Measurements from ENCODE around the gene CFAP77.

The CFAP77 gene

DNA sequence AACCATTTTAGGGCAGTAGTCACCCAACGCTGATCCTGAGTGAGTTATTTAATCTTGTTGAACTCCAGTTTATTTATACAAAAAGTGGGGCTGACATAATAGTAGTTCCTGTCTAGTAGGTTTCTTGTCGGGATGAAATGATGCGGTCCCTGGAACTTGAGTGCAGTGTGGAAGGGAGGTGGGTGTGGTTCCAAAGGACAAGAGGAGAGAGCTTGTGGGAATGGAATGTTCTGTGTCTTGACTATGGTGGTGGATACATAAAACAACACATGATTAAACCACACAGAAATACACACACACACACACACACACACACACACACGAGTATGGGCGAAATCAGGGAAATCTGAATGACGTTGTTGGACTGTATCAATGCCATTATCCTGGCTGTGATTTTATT, 106.3 kb downstream of the CFAP77 start:
- no peak for ATAC-seq
- TF ChIP-seq ZNF70 (CRISPR knock-in tag; IDR thresholded peaks at IDR 0.05) = no peak
- TF ChIP-seq PPARA (CRISPR knock-in tag; IDR thresholded peaks at IDR 0.05; ENCODE audit: borderline replicate concordance) = no peak
- TF ChIP-seq ZFP30 (CRISPR knock-in tag; IDR thresholded peaks at IDR 0.05) = no peak
- TF ChIP-seq ZNF565 (CRISPR knock-in tag; conservative IDR thresholded peaks at IDR 0.05; ENCODE audit: low read depth) = no peak
- no peak for TF ChIP-seq ESRRG (CRISPR knock-in tag; IDR thresholded peaks at IDR 0.05)
- TF ChIP-seq ISL1 (CRISPR knock-in tag; IDR thresholded peaks at IDR 0.05) = no peak
- TF ChIP-seq, protein P1, sequence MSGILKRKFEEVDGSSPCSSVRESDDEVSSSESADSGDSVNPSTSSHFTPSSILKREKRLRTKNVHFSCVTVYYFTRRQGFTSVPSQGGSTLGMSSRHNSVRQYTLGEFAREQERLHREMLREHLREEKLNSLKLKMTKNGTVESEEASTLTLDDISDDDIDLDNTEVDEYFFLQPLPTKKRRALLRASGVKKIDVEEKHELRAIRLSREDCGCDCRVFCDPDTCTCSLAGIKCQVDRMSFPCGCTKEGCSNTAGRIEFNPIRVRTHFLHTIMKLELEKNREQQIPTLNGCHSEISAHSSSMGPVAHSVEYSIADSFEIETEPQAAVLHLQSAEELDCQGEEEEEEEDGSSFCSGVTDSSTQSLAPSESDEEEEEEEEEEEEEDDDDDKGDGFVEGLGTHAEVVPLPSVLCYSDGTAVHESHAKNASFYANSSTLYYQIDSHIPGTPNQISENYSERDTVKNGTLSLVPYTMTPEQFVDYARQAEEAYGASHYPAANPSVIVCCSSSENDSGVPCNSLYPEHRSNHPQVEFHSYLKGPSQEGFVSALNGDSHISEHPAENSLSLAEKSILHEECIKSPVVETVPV (CRISPR knock-in tag; IDR thresholded peaks at IDR 0.05) = no peak
- TF ChIP-seq TOX (CRISPR knock-in tag; IDR thresholded peaks at IDR 0.05; ENCODE audit: borderline replicate concordance) = no peak
- TF ChIP-seq RARB (CRISPR knock-in tag; IDR thresholded peaks at IDR 0.05) = no peak
- TF ChIP-seq, protein P2, sequence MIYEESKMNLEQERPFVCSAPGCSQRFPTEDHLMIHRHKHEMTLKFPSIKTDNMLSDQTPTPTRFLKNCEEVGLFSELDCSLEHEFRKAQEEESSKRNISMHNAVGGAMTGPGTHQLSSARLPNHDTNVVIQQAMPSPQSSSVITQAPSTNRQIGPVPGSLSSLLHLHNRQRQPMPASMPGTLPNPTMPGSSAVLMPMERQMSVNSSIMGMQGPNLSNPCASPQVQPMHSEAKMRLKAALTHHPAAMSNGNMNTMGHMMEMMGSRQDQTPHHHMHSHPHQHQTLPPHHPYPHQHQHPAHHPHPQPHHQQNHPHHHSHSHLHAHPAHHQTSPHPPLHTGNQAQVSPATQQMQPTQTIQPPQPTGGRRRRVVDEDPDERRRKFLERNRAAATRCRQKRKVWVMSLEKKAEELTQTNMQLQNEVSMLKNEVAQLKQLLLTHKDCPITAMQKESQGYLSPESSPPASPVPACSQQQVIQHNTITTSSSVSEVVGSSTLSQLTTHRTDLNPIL (CRISPR knock-in tag; IDR thresholded peaks at IDR 0.05; ENCODE audit: low read depth) = no peak
- TF ChIP-seq SNAI2 (CRISPR knock-in tag; IDR thresholded peaks at IDR 0.05) = no peak
- TF ChIP-seq BACH2 (CRISPR knock-in tag; IDR thresholded peaks at IDR 0.05; ENCODE audit: borderline replicate concordance) = no peak

DNA sequence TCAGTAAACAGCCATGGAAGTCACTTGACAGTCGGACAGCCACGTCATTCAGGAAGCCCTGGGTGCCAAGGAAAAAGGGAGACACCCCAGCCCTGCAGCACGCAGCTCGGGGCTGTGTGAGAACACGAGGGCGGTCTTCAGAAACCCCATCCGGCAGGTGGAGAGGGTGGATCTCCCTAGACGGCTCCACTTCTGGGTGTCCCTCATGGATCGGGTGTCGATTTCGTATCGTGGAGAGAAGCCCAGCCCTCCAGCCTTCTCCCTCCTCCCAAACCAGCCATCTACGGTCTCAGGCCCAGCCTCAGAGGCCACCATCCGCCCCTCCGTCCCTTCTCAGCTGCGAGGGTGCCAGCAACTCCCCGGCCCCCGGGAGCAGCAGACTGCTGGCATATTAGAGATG, 106.9 kb downstream of the CFAP77 start:
- no peak for ATAC-seq

DNA sequence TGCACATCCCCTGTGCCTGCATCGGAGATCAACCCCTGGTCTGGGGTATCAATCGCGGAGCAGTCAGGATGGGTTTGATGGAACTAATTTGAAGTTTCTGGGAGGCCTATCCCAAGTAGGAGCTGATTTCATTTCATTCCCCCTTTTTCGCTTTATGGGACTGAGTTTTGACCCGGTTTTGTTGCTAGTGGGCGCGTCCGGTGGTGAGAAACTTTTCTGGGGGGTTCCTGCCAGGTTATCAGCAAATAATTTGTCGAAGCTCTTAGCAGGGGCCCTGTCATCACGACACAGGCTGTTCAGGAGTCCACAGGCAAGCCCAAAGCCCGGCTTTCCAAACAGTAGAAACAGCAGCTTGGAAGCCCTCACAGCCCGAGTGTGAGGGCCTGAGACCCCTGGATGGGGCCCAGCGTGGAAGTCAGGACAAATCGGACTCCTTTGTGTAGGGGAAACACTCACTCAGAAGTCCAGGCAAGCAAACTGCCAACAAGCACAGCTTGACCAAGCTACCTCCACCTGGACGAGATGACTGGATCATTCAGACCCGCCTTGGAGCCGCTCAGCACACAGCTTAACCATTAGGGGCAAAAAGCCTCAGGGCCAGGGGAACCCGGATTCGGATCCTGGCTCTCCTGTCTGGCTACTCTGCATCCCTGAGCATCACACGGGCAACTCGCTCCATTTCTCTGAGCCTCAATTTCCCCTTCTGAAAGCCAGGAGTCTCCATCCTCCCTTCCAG, 108.0 kb downstream of the CFAP77 start:
- no peak for ATAC-seq
- no peak for TF ChIP-seq ZNF8 (CRISPR knock-in tag; IDR thresholded peaks at IDR 0.05)
- no peak for TF ChIP-seq RARB (CRISPR knock-in tag; IDR thresholded peaks at IDR 0.05)
- TF ChIP-seq ZFP3 (CRISPR knock-in tag; IDR thresholded peaks at IDR 0.05) = no peak
- no peak for TF ChIP-seq BACH2 (CRISPR knock-in tag; IDR thresholded peaks at IDR 0.05; ENCODE audit: borderline replicate concordance)
- TF ChIP-seq, protein P2 (CRISPR knock-in tag; IDR thresholded peaks at IDR 0.05; ENCODE audit: low read depth) = no peak
- TF ChIP-seq ZNF565 (CRISPR knock-in tag; conservative IDR thresholded peaks at IDR 0.05; ENCODE audit: low read depth) = no peak
- no peak for TF ChIP-seq SNAI2 (CRISPR knock-in tag; IDR thresholded peaks at IDR 0.05)
- TF ChIP-seq, protein P3, sequence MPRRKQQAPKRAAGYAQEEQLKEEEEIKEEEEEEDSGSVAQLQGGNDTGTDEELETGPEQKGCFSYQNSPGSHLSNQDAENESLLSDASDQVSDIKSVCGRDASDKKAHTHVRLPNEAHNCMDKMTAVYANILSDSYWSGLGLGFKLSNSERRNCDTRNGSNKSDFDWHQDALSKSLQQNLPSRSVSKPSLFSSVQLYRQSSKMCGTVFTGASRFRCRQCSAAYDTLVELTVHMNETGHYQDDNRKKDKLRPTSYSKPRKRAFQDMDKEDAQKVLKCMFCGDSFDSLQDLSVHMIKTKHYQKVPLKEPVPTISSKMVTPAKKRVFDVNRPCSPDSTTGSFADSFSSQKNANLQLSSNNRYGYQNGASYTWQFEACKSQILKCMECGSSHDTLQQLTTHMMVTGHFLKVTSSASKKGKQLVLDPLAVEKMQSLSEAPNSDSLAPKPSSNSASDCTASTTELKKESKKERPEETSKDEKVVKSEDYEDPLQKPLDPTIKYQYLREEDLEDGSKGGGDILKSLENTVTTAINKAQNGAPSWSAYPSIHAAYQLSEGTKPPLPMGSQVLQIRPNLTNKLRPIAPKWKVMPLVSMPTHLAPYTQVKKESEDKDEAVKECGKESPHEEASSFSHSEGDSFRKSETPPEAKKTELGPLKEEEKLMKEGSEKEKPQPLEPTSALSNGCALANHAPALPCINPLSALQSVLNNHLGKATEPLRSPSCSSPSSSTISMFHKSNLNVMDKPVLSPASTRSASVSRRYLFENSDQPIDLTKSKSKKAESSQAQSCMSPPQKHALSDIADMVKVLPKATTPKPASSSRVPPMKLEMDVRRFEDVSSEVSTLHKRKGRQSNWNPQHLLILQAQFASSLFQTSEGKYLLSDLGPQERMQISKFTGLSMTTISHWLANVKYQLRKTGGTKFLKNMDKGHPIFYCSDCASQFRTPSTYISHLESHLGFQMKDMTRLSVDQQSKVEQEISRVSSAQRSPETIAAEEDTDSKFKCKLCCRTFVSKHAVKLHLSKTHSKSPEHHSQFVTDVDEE (CRISPR knock-in tag; IDR thresholded peaks at IDR 0.05) = no peak
- TF ChIP-seq ZNF70 (CRISPR knock-in tag; IDR thresholded peaks at IDR 0.05) = no peak
- TF ChIP-seq ZFP30 (CRISPR knock-in tag; IDR thresholded peaks at IDR 0.05) = no peak
- no peak for TF ChIP-seq ISL1 (CRISPR knock-in tag; IDR thresholded peaks at IDR 0.05)

More for the DNA sequence above, 106.9 kb downstream of the CFAP77 start:
- TF ChIP-seq BACH2 (CRISPR knock-in tag; IDR thresholded peaks at IDR 0.05; ENCODE audit: borderline replicate concordance) (no peak), OSR1 (CRISPR knock-in tag; IDR thresholded peaks at IDR 0.05) (no peak), ZNF70 (CRISPR knock-in tag; IDR thresholded peaks at IDR 0.05) (no peak), RARB (CRISPR knock-in tag; IDR thresholded peaks at IDR 0.05) (no peak), GLIS3 (CRISPR knock-in tag; IDR thresholded peaks at IDR 0.05) (no peak), ZFP3 (CRISPR knock-in tag; IDR thresholded peaks at IDR 0.05) (no peak), SNAI2 (CRISPR knock-in tag; IDR thresholded peaks at IDR 0.05) (no peak), ZC3H10 (CRISPR knock-in tag; IDR thresholded peaks at IDR 0.05) (no peak), ISL1 (CRISPR knock-in tag; IDR thresholded peaks at IDR 0.05) (no peak)
- TF ChIP-seq, protein P3 (CRISPR knock-in tag; IDR thresholded peaks at IDR 0.05) = no peak
- TF ChIP-seq, protein P4, sequence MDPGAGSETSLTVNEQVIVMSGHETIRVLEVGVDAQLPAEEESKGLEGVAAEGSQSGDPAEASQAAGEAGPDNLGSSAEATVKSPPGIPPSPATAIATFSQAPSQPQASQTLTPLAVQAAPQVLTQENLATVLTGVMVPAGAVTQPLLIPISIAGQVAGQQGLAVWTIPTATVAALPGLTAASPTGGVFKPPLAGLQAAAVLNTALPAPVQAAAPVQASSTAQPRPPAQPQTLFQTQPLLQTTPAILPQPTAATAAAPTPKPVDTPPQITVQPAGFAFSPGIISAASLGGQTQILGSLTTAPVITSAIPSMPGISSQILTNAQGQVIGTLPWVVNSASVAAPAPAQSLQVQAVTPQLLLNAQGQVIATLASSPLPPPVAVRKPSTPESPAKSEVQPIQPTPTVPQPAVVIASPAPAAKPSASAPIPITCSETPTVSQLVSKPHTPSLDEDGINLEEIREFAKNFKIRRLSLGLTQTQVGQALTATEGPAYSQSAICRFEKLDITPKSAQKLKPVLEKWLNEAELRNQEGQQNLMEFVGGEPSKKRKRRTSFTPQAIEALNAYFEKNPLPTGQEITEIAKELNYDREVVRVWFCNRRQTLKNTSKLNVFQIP (CRISPR knock-in tag; IDR thresholded peaks at IDR 0.05; ENCODE audit: borderline replicate concordance, low read depth) = no peak

All from SK-N-SH treated with all-trans-retinoic acid at 6 μM for 48 hours (cell line).